ENCODE measurements around the gene SLC22A15.
"Not testable (repeated sequence)": the region's sequence is repeated elsewhere in the genome, so short reads cannot be mapped to it uniquely, and the experiment has no call there.

SLC22A15 gene

GRCh38 chr1:116024626-116025025 is 48.3 kb downstream of the SLC22A15 start:
- no peak for DNase-seq (ENCODE audit: low read depth in 1 of 2, low spot score in 1 of 2)
- in situ Hi-C loops (cut with HindIII; ENCODE audit: low pct_unique_long_range_greater_than_20kb, low sequenced_read_pairs), result no loop called here
- no peak for TF ChIP-seq JUND (IDR thresholded peaks at IDR 0.05; ENCODE audit: low read depth)

GRCh38 chr1:116026631-116027030 is 50.3 kb downstream of the SLC22A15 start:
- DNase-seq (ENCODE audit: low read depth in 1 of 2, low spot score in 1 of 2), result no peak
- in situ Hi-C loops (cut with HindIII; ENCODE audit: low pct_unique_long_range_greater_than_20kb, low sequenced_read_pairs), result no loop called here
- no peak for TF ChIP-seq JUND (IDR thresholded peaks at IDR 0.05; ENCODE audit: low read depth)

- in situ Hi-C loops (cut with HindIII; ENCODE audit: low pct_unique_long_range_greater_than_20kb, low sequenced_read_pairs), result no loop called here
- DNase-seq (ENCODE audit: low read depth in 1 of 2, low spot score in 1 of 2), result no peak
- no peak for TF ChIP-seq JUND (IDR thresholded peaks at IDR 0.05; ENCODE audit: low read depth)
Measured at GRCh38 chr1:116031302-116031835, 55.1 kb downstream of the SLC22A15 start.

GRCh38 chr1:116033322-116033721 is 57.0 kb downstream of the SLC22A15 start:
- DNase-seq (ENCODE audit: low read depth in 1 of 2, low spot score in 1 of 2), result no peak
- in situ Hi-C loops (cut with HindIII; ENCODE audit: low pct_unique_long_range_greater_than_20kb, low sequenced_read_pairs), result no loop called here
- no peak for TF ChIP-seq JUND (IDR thresholded peaks at IDR 0.05; ENCODE audit: low read depth)

- TF ChIP-seq JUND (IDR thresholded peaks at IDR 0.05; ENCODE audit: low read depth), result no peak
- DNase-seq (ENCODE audit: low read depth in 1 of 2, low spot score in 1 of 2), result no peak
- in situ Hi-C loops (cut with HindIII; ENCODE audit: low pct_unique_long_range_greater_than_20kb, low sequenced_read_pairs), result no loop called here
Measured at GRCh38 chr1:116036255-116036654, 59.9 kb downstream of the SLC22A15 start.

- no peak for TF ChIP-seq JUND (IDR thresholded peaks at IDR 0.05; ENCODE audit: low read depth)
- in situ Hi-C loops (cut with HindIII; ENCODE audit: low pct_unique_long_range_greater_than_20kb, low sequenced_read_pairs), result no loop called here
- DNase-seq (ENCODE audit: low read depth in 1 of 2, low spot score in 1 of 2), result no peak
Measured at GRCh38 chr1:116038679-116039078, 62.4 kb downstream of the SLC22A15 start.

- TF ChIP-seq JUND (IDR thresholded peaks at IDR 0.05; ENCODE audit: low read depth), result no peak
- in situ Hi-C loops (cut with HindIII; ENCODE audit: low pct_unique_long_range_greater_than_20kb, low sequenced_read_pairs), result no loop called here
- no peak for DNase-seq (ENCODE audit: low read depth in 1 of 2, low spot score in 1 of 2)
Measured at GRCh38 chr1:116044071-116044470, 67.8 kb downstream of the SLC22A15 start.

- DNase-seq (ENCODE audit: low read depth in 1 of 2, low spot score in 1 of 2); in situ Hi-C loops (cut with HindIII; ENCODE audit: low pct_unique_long_range_greater_than_20kb, low sequenced_read_pairs): not testable (repeated sequence)
Measured at GRCh38 chr1:116046933-116047332, 70.6 kb downstream of the SLC22A15 start.

- in situ Hi-C loops (cut with HindIII; ENCODE audit: low pct_unique_long_range_greater_than_20kb, low sequenced_read_pairs); DNase-seq (ENCODE audit: low read depth in 1 of 2, low spot score in 1 of 2): not testable (repeated sequence)
Measured at GRCh38 chr1:116051896-116052295, 75.6 kb downstream of the SLC22A15 start.

- no peak for TF ChIP-seq JUND (IDR thresholded peaks at IDR 0.05; ENCODE audit: low read depth)
- no peak for DNase-seq (ENCODE audit: low read depth in 1 of 2, low spot score in 1 of 2)
- in situ Hi-C loops (cut with HindIII; ENCODE audit: low pct_unique_long_range_greater_than_20kb, low sequenced_read_pairs), result no loop called here
Measured at GRCh38 chr1:116062201-116062600, 85.9 kb downstream of the SLC22A15 start.

GRCh38 chr1:116064616-116065015 is 88.3 kb downstream of the SLC22A15 start:
- no peak for DNase-seq (ENCODE audit: low read depth in 1 of 2, low spot score in 1 of 2)
- in situ Hi-C loops (cut with HindIII; ENCODE audit: low pct_unique_long_range_greater_than_20kb, low sequenced_read_pairs), result no loop called here
- TF ChIP-seq JUND (IDR thresholded peaks at IDR 0.05; ENCODE audit: low read depth), result no peak

- in situ Hi-C loops (cut with HindIII; ENCODE audit: low pct_unique_long_range_greater_than_20kb, low sequenced_read_pairs), result no loop called here
- no peak for DNase-seq (ENCODE audit: low read depth in 1 of 2, low spot score in 1 of 2)
- TF ChIP-seq JUND (IDR thresholded peaks at IDR 0.05; ENCODE audit: low read depth), result no peak
Measured at GRCh38 chr1:116066868-116067565, 90.7 kb downstream of the SLC22A15 start.

- no peak for DNase-seq (ENCODE audit: low read depth in 1 of 2, low spot score in 1 of 2)
- in situ Hi-C loops (cut with HindIII; ENCODE audit: low pct_unique_long_range_greater_than_20kb, low sequenced_read_pairs), result no loop called here
- no peak for TF ChIP-seq JUND (IDR thresholded peaks at IDR 0.05; ENCODE audit: low read depth)
Measured at GRCh38 chr1:116067566-116067890, 91.2 kb downstream of the SLC22A15 start.

- in situ Hi-C loops (cut with HindIII; ENCODE audit: low pct_unique_long_range_greater_than_20kb, low sequenced_read_pairs), result no loop called here
- DNase-seq (ENCODE audit: low read depth in 1 of 2, low spot score in 1 of 2), result no peak
- no peak for TF ChIP-seq JUND (IDR thresholded peaks at IDR 0.05; ENCODE audit: low read depth)
Measured at GRCh38 chr1:116075575-116075974, 99.3 kb downstream of the SLC22A15 start.

Data from T47D (cell line).